Stimulated activated naive CD8-positive, alpha-beta T cell treated with anti-CD3 and anti-CD28 coated beads, Interleukin-15, Interleukin-2, amounts not matched to agents 100 U/mL and 50 U/mL, for 24 hours (primary cell): ENCODE results near the gene SUMO3.

Source experiments
- ATAC-seq: fragments of 150-1000 bp; cut with Tn5 transposase; one replicate; pipeline ENCODE4 v1.10.0; 2021
- DNase-seq: peaks from one replicate; pipeline ENCODE4 v3.0.0; 2021

Gene SUMO3

DNA sequence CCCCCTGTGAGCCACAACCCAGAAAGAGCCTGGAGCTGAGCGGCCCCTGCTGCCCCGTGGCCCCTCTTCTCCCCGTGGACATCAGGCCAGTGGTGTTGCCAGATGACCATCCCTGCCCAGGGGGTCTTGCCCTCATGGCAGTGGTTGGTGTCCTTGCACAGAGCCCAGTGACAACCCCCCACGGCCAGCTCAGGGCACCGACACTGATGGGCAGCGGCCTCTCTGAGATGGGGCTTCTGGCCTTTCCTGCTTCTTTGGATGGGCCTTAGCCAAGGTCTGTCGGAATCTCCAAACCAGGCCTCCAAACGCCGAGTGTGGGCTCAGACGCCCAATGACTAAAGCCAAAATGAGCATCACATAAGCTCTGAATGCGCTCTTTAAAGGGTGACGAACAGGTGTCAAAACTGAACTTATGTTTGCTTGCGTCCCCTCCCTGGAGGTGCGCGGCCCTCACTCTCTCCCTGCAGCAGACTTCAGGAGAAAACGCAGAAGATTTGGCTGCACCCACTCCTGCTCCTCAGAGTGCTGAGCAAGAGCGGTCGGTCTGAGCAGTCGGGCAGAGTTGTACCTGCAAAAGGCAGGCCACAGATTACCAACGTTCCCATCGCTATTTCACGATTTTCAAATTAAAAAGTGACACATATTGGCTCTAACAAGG, 58.1 kb downstream of the SUMO3 start:
- ATAC-seq, result no peak

DNA sequence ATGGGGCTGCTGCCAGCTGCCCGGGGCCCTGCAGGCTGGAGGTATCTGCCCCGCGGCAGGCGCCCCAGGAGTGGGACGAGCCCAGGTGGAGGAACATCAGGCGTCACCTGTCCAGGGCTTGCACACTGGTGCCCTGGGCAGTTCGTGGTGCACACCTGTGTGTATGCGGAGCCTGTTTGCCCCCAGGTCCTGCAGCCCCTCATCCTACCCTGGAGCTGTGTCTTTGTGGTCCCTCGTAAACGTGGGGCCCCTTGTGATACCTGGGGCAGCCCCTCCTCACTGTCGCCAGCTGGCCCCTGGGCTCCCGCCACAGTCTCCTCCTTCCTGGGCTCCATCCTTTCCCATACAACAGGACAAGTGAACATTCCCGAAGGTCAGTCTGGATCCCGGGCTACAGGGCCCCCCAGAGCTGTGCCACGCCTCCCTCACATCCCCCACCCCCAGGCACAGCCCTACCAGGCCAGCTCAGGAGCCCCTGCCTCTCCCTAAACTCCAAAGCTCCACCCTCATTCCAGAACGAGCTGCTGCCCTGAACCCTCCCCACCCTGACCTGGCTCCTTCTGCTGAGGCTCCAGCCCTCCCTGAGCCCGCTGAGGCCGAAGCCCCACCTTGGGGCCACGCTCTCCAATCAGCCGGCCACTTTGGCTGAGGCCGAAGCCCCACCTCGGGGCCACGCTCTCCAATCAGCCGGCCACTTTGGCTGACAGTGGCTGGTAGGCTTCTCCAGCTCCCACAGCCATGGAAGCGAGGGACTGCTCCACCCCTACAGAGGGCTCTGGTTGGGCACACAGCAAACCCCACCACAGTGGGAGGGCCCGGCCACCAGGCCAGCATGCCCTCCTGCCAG, 58.9 kb downstream of the SUMO3 start:
- DNase-seq (no peak), ATAC-seq (no peak)

More for the DNA sequence above, 58.1 kb downstream of the SUMO3 start:
- no peak for DNase-seq

DNA sequence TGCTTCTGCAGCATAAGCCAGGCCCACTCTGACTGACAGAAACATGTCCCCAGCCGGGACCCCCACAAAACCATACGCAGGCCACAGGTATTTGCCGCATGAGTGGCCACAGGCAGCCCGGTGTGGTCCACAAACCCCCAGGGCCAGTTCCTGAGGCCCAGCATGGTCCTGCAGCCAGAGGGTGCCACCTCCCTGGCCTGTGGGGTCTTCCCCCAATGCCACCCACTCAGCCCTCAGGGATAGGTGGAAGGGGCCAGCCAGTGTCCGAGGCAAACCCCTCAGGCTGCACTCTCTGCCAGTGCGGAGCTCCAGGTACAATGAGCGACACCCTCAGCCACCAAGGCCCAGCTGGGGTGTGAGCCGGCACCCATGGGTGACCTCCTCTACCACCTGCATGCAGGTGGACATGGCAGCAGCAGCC, 59.7 kb downstream of the SUMO3 start:
- ATAC-seq (no peak), DNase-seq (no peak)

DNA sequence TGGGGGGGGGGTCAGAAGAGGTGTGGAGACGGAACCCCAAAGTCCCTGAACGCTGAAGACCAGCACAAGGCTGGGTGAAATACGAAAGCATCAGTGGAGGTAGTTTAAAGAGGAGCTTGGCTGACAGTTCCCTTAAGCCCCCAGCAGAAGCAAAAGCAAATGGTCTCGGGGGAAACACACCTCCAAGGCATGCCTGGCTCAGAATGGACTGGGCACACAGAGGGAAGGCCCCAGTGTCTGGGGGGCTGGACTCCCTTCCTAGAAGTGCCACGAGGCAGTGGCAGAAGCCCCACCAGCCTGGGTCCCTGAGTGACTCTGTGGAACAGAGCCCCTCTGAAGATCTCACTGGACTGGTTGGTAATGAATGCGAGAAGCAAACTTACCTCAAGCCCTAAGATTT, 60.1 kb downstream of the SUMO3 start:
- ATAC-seq, result no peak
- DNase-seq, result no peak

DNA sequence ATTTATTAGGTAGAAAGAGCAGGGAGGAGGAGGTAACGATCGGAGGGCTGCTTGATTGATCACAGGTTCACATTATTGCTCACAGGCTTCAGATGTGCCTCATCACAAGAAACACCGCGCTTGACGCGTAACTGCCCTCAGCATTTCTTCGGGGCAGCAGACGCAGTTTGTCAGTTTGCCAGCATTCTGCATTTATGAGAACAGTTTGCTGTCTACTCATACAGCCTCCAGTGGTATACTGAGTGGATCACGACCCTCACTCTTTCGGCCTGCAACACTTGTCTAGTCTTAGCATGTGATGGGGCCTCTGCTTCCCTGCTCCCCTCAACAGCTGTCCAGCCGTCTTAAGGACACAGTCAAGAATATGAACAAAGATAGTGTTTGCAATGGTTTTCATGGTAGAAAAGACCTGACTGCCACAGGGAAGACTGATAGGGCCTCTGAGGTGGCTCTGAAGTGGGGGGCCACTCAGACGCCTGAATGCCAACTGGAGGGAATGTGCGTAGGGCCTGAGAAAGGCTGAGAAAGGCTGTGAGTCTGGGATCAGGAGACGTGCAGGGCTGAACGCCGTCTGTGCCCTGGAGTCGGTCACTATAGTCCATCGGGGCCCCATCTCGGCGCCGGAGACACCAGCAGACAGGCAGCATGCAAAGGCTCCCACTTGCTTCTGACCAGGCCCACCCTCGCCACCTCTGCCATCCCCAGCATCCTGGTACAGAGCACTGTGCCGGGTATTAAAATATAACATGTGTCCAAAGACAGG, 61.3 kb downstream of the SUMO3 start:
- no peak for ATAC-seq
- no peak for DNase-seq
